HCT116 (cell line): ENCODE data around the gene SIN3B. TPM values are rescaled to one million over a fixed set of nuclear protein-coding genes. Genes with fewer than 3 reads are reported as not detected.

Experiments used
- ATAC-seq: fragments of 200-7000 bp; cut with Tn5 transposase; 2 replicates; pipeline ENCODE4 v1.9.1; 2020; ENCODE audit warnings: mild to moderate bottlenecking, moderate library complexity
- BruUV-seq: library from RNA; stranded (reverse); fragments of 400-500 nt; replicated peaks from 2 replicates; lab custom pipeline; 2021; lab: Mats Ljungman, UMichigan
- CTCF ChIA-PET: fragments of 300-600 bp; sonication (Branson Sonifier 250); formaldehyde crosslinking; loops from one replicate; lab custom pipeline; 2021; ENCODE audit warnings: antibody characterized with exemption; lab: Charles Lee
- POLR2A ChIA-PET: fragments of 300-600, 350-600 bp; sonication (Branson Sonifier 250); formaldehyde crosslinking; loops from one replicate; lab custom pipeline; 2021; ENCODE audit warnings: antibody characterized with exemption; lab: Charles Lee
- RAD21 ChIA-PET, 2 experiments: fragments of 300-600 bp; sonication (Branson Sonifier 250); formaldehyde crosslinking; loops; one replicate each; lab custom pipeline; 2023; ENCODE audit warnings: low total read pairs in 2 of 2; ENCODE audit not compliant: uncharacterized antibody in 2 of 2, unreplicated experiment in 2 of 2, low non-redundant PET in 1 of 2; lab: Charles Lee
- DNase-seq: peaks from one replicate; pipeline ENCODE4 v3.0.0-alpha.2; 2010; ENCODE audit warnings: low read depth, low spot score
- H2AFZ ChIP-seq: fragments of 200-600 bp; shearing (Covaris generic), sonication (generic); 2 replicates; pipeline ENCODE4 v1.6.1; 2017; ENCODE audit warnings: low read depth, mixed run types, mixed read lengths, antibody characterized with exemption, low read length; ENCODE audit not compliant: poor library complexity, severe bottlenecking
- H3K27ac ChIP-seq: 2 replicates; pipeline ENCODE4 v1.5.1; 2012; ENCODE audit warnings: low read depth, low read length
- H3K27me3 ChIP-seq: fragments of 200-600 bp; sonication (generic); 2 replicates; pipeline ENCODE4 v1.6.1; 2016; ENCODE audit warnings: mixed run types, low read length, mixed read lengths; ENCODE audit not compliant: insufficient read depth
- H3K36me3 ChIP-seq, 2 experiments: fragments of 200-500 bp in 1 of 2; fragments of 200-600 bp in 1 of 2; sonication (Bioruptor generic) in 1 of 2; sonication (generic) in 1 of 2; 2 replicates each; pipeline versions ENCODE4 v1.5.1 to v1.6.1; 2014 to 2016; ENCODE audit warnings: low read length in 2 of 2, inconsistent platforms in 1 of 2, mixed read lengths in 1 of 2, mixed run types in 1 of 2; ENCODE audit not compliant: insufficient read depth in 2 of 2, control insufficient read depth in 1 of 2
- H3K4me1 ChIP-seq, 2 experiments: fragments of 200-600 bp in 1 of 2; sonication (generic) in 1 of 2; 2 replicates each; pipeline versions ENCODE4 v1.5.1 to v1.6.1; 2012 to 2017; ENCODE audit warnings: low read length in 2 of 2, inconsistent platforms in 1 of 2, mild to moderate bottlenecking in 1 of 2, mixed read lengths in 1 of 2, mixed run types in 1 of 2, moderate library complexity in 1 of 2; ENCODE audit not compliant: insufficient read depth in 2 of 2, control insufficient read depth in 1 of 2
- H3K4me2 ChIP-seq: fragments of 200-600 bp; sonication (generic); 2 replicates; pipeline ENCODE4 v1.6.1; 2017; ENCODE audit warnings: mixed run types, low read length, mixed read lengths
- H3K4me3 ChIP-seq, 2 experiments: fragments of 200-600 bp in 1 of 2; sonication (generic) in 1 of 2; replicated peaks in 1 of 2; 2 replicates each; pipeline ENCODE4 v1.5.1; 2011 to 2016; ENCODE audit warnings: low read length in 2 of 2, control low read depth in 1 of 2, low read depth in 1 of 2, mild to moderate bottlenecking in 1 of 2, mixed read lengths in 1 of 2, mixed run types in 1 of 2
- H3K79me2 ChIP-seq: fragments of 200-600 bp; sonication (generic); 2 replicates; pipeline ENCODE4 v1.6.1; 2017; ENCODE audit warnings: mild to moderate bottlenecking, mixed run types, low read length, moderate library complexity, mixed read lengths; ENCODE audit not compliant: insufficient read depth
- H3K9ac ChIP-seq: fragments of 200-600 bp; sonication (generic); 2 replicates; pipeline ENCODE4 v1.6.1; 2016; ENCODE audit warnings: low read length, mixed read lengths
- H3K9me2 ChIP-seq: fragments of 200-600 bp; sonication (generic), shearing (Covaris generic); 2 replicates; pipeline ENCODE4 v1.6.1; 2017; ENCODE audit warnings: mixed run types, mild to moderate bottlenecking, moderate library complexity; ENCODE audit not compliant: insufficient read depth
- H3K9me3 ChIP-seq, 2 experiments: fragments of 200-500 bp in 1 of 2; fragments of 200-600 bp in 1 of 2; sonication (Bioruptor generic) in 1 of 2; sonication (generic) in 1 of 2; 2 replicates each; pipeline ENCODE4 v1.6.1; 2014 to 2017; ENCODE audit warnings: low read length in 2 of 2, mixed read lengths in 2 of 2, inconsistent platforms in 1 of 2, low read depth in 1 of 2, mild to moderate bottlenecking in 1 of 2, mixed run types in 1 of 2, moderate library complexity in 1 of 2; ENCODE audit not compliant: control insufficient read depth in 1 of 2, insufficient read depth in 1 of 2
- H4K20me1 ChIP-seq: fragments of 200-600 bp; sonication (generic), shearing (Covaris generic); 2 replicates; pipeline ENCODE4 v1.6.1; 2017; ENCODE audit warnings: mixed run types, mild to moderate bottlenecking, moderate library complexity; ENCODE audit not compliant: insufficient read depth
- CEBPB ChIP-seq: IDR thresholded peaks from 2 replicates; pipeline ENCODE4 v1.6.1; 2012; ENCODE audit warnings: low read depth
- JUND ChIP-seq: IDR thresholded peaks from 2 replicates; pipeline ENCODE4 v1.6.1; 2012
- POLR2AphosphoS5 ChIP-seq: IDR thresholded peaks from 2 replicates; pipeline ENCODE4 v1.6.1; 2011; ENCODE audit warnings: mild to moderate bottlenecking, low read depth, low read length, moderate library complexity
- TCF7L2 ChIP-seq: IDR thresholded peaks from 2 replicates; pipeline ENCODE4 v1.7.0; 2011; ENCODE audit warnings: borderline replicate concordance, inconsistent platforms; ENCODE audit not compliant: insufficient read depth, insufficient read length; ENCODE audit errors: extremely low read depth
- intact Hi-C: fragments of 100-400 bp; cut with micrococcal nuclease; formaldehyde crosslinking; loops from 2 replicates; pipeline ENCODE4 v1.10.0; 2022
- total RNA-seq: library from RNA; stranded (reverse); gene quantifications from one replicate; pipeline ENCODE4 v1.2.1, GENCODE V29; 2021; ENCODE audit not compliant: unreplicated experiment
- TF ChIP-seq, protein P1 (sequence below), 3 experiments: fragments of 200-600 bp in 1 of 3; sonication (generic) in 1 of 3; IDR thresholded peaks in 2 of 3; conservative IDR thresholded peaks in 1 of 3; 2 replicates each; pipeline ENCODE4 v1.5.1; 2012 to 2017; ENCODE audit warnings: low read depth in 2 of 3, low read length in 2 of 3, antibody characterized with exemption in 1 of 3, borderline replicate concordance in 1 of 3, control low read depth in 1 of 3, mild to moderate bottlenecking in 1 of 3, mixed read lengths in 1 of 3, mixed run types in 1 of 3, moderate library complexity in 1 of 3; ENCODE audit not compliant: insufficient read depth in 1 of 3

Gene SIN3B
- total RNA-seq, 1 experiment from 2014 or later: 59.9 TPM

DNA sequence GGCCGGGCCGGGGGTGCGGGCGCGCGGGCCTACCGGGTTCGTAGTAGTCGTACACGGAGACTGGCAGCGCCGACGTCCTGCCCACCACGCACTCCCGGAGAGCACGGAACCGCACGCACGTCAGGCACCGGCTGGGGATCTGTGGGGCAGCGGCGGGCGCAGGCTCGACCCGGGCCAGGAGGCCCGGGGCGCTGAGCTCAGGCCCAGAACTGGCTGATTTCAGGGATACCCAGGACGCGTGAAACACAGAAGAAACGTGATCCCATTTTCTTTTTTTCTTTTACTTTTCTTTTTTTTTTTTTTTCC, 68.6 kb downstream of the SIN3B start:
- Histone ChIP-seq H3K9me3 (no peaks in the 10 kb centered on the region), H3K9ac (no peak overlapping the region), H3K9me2 (no peaks in the 10 kb centered on the region), H3K79me2 (no peaks in the 10 kb centered on the region), H3K4me2 (no peak overlapping the region), H3K4me1 (peaks cover 2 to 8% of the 10 kb centered on the region in 2 experiments; a peak in 2 of 4 replicates), H4K20me1 (no peaks in the 10 kb centered on the region), H2AFZ (no peak overlapping the region), H3K4me3 (no peak overlapping the region), H3K27ac (no peak overlapping the region; the same call in 1 of the 2 replicates), H3K36me3 (no peaks in the 10 kb centered on the region), H3K27me3 (no peaks in the 10 kb centered on the region)
- ChIA-PET RAD21 (no interaction called here), POLR2A (no interaction called here), CTCF (no interaction called here)
- TF ChIP-seq CEBPB: no peak
- TF ChIP-seq JUND: no peak
- TF ChIP-seq POLR2AphosphoS5: no peak
- DNase-seq (no peak), ATAC-seq (no peak)
- intact Hi-C loops: loop anchor here (2.0 kb wide), 1 partner anchor 127 kb away; no protein-coding TSS in a partner anchor
- no TSS peak for BruUV-seq

DNA sequence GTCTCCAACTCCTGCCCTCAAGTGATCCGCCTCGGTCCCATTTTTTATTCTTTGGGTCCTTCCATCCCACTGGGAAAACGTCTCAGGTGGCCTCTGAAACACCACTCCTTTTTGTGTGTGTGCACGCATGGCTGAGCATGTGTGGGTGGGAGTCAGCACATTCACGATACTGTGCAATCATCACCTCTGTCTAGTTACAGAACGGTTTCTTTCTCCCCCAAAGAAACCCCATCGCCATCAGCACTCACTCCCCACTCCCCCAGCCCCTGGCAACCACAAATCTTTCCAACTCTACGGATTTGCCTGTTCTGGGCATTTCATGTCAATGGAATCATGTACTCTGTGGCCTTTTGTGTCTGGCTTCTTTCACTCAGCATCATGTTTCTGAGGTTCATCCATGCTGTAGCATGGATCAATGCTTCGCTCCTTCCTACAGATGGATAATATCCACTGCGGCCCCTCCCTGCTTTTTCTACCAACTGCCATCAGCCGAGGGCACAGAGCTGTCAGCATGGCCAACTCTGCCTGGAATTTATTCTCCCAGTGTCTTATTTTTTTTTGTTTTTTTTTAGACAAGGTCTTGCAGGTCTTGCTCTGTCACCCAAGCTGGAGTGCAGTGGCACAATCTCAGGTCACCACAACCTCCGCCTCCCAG, 69.3 kb downstream of the SIN3B start:
- intact Hi-C loops: loop anchor here (1.0 to 2.0 kb wide), 3 partner anchors 119 to 184 kb away; no protein-coding TSS in a partner anchor
- POLR2A ChIA-PET: no interaction called here
- no TSS peak for BruUV-seq
- Histone ChIP-seq H3K79me2 (no peaks in the 10 kb centered on the region), H3K4me1 (peaks cover 2 to 8% of the 10 kb centered on the region in 2 experiments; a peak in 2 of 4 replicates), H3K9me3 (no peaks in the 10 kb centered on the region), H3K4me2 (no peak overlapping the region), H3K27me3 (no peaks in the 10 kb centered on the region), H3K9me2 (no peaks in the 10 kb centered on the region), H3K4me3 (no peak overlapping the region), H3K36me3 (no peaks in the 10 kb centered on the region), H4K20me1 (no peaks in the 10 kb centered on the region), H3K9ac (no peak overlapping the region), H2AFZ (no peak overlapping the region), H3K27ac (no peak overlapping the region)
- DNase-seq (no peak), ATAC-seq (no peak)
- TF ChIP-seq TCF7L2: no peak
- TF ChIP-seq, protein P1, sequence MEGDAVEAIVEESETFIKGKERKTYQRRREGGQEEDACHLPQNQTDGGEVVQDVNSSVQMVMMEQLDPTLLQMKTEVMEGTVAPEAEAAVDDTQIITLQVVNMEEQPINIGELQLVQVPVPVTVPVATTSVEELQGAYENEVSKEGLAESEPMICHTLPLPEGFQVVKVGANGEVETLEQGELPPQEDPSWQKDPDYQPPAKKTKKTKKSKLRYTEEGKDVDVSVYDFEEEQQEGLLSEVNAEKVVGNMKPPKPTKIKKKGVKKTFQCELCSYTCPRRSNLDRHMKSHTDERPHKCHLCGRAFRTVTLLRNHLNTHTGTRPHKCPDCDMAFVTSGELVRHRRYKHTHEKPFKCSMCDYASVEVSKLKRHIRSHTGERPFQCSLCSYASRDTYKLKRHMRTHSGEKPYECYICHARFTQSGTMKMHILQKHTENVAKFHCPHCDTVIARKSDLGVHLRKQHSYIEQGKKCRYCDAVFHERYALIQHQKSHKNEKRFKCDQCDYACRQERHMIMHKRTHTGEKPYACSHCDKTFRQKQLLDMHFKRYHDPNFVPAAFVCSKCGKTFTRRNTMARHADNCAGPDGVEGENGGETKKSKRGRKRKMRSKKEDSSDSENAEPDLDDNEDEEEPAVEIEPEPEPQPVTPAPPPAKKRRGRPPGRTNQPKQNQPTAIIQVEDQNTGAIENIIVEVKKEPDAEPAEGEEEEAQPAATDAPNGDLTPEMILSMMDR (IDR thresholded peaks at IDR 0.05 in 2 of 3, conservative IDR thresholded peaks at IDR 0.05 in 1 of 3; ENCODE audit: borderline replicate concordance in 1 of 3, insufficient read depth in 1 of 3, low read depth in 2 of 3, low read length in 2 of 3): no peak
- CTCF ChIA-PET: interaction anchor here (1.5 kb wide), 1 partner anchor 18 kb away, joined by 4 read pairs; no protein-coding TSS in a partner anchor
- RAD21 ChIA-PET: interaction anchor here in 1 of 2 experiments (0.6 kb wide), 1 partner anchor 195 kb away, joined by 5 read pairs; no protein-coding TSS in a partner anchor
